Inflammatory macrophage treated with lipopolysaccharide for 1 hour (primary cell): ENCODE data around the gene GRIN2D.

ENCODE experiments used
- DNase-seq, 2 donors: peaks; one replicate each; pipeline ENCODE4 v3.0.0-alpha.2; 2020 to 2022

Gene GRIN2D

DNA sequence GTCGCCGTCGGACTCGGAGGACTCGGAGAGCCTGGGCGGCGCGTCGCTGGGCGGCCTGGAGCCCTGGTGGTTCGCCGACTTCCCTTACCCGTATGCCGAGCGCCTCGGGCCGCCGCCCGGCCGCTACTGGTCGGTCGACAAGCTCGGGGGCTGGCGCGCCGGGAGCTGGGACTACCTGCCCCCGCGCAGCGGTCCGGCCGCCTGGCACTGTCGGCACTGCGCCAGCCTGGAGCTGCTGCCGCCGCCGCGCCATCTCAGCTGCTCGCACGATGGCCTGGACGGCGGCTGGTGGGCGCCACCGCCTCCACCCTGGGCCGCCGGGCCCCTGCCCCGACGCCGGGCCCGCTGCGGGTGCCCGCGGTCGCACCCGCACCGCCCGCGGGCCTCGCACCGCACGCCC lies 49.8 kb downstream of the GRIN2D start:
- peak in 1 of 2 donors; percentile 32 for DNase-seq
